SKM-1 (cell line): ENCODE data around the gene EPHA7.

Source experiments
- DNase-seq: peaks from one replicate; lab custom pipeline; 2025; ENCODE audit not compliant: unreplicated experiment; lab: John Stamatoyannopoulos, UW

EPHA7 gene

DNA sequence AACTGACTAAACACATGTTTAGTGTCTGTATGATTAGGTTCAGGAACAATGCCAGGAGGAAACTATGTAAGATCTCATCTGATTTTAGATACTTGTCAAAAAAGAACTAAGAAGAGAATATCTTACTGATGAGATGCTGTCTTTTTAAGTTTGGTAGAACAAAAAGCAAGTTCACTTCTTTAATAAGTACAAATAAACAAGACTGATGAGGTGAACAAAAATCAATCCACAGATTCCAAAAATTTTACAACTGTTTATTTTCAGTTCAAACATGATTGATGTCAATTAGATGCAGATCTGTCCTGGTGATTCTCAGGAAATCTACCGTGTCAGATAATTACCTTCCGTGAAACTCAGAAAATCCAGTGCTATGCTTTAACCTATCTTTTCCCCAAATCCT lies 24.9 kb downstream of the EPHA7 start:
- DNase-seq, result no peak

DNA sequence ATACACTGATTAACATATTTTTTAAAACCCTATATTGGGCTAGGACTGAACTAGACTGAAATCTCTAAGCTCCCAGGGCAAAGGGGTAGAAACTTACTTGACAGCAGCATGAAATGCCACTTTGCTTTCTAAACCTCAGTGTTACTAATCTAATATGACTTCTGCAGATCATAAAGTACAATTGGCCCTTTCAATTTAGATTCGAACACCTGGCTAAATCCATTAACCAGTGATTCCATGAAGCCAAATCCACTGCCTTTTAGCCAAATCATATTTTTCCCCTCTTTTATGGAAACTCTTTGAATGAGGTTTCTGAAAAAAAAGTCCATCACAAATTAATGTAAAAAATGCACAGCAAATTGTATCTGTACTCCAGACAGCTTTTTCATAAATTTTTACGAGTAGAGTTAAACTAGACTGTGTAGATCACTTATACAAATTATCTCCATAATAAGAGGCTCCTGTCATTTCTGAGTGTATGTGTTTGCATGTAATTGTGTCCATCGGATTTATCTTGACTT lies 25.7 kb downstream of the EPHA7 start:
- DNase-seq, result no peak

DNA sequence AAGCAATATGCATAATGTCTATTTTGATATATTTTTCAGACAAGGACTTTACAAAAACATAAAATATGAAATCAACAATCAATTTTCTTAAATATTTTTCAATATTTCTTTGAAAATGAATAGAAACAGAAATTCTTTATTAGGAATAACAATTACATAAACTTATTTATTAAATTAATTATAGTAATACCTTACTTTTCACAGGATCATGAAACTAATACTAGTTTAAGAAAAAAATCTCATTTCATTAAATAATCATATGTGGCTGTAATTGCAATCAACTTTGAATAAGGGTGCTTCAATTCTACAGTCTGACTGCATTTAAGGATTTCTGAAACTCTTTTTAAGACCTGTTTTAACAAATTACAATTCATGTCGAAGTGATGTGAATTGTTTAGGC lies 26.6 kb downstream of the EPHA7 start:
- DNase-seq, result no peak

DNA sequence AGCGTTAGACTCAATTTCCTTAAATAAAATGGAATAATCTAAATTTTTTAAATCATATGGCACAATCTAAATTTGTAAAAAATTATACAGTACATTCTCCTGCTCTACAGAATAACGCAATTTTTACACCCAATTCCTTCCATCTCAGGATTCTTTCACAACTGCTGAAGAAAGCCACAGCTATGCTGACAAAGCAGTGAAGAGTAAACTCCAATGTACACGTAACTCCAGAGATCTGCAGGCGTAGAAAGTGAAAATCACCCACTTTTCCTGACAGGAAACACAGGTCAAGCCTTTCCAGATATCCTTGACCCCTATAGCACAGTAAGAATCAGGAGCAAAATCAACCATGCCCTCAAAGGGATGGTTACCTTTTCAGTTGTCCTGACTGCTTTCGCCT lies 27.4 kb downstream of the EPHA7 start:
- no peak for DNase-seq

DNA sequence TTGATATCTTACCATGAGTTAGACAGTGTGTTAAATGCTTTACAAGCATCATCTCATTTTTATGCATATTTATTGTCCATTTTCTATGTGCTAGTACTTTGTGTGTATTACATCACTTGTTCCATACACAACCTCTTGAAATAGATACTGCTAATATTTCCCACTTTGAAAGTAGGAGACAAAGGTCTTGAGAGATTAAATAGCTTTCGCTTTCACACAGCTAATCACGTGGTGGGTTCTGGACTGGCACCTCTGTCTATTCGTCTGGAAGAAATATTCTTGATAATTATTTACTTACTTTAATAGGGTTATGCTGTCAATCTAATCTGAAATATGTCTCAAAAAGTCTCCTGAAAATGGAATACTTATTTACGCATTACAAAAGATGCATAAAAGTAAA lies 30.2 kb downstream of the EPHA7 start:
- DNase-seq, result no peak

DNA sequence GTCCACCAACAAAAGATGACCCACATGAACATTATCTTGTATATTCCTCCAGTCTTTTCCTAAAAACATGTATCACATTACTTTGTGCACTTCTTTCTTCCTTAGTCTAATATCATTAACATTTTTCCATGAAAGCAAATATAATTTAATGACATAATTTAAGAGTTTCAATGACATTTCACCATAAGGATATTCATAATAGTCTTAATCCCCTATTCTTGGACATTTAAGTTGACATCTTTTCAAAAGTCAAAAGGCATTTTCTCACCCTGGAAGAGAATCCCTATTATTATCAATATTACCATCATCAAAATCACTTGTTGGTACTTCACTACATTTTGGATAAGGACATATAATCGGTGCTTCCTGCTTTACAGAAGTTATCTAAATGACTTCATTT lies 31.3 kb downstream of the EPHA7 start:
- no peak for DNase-seq

DNA sequence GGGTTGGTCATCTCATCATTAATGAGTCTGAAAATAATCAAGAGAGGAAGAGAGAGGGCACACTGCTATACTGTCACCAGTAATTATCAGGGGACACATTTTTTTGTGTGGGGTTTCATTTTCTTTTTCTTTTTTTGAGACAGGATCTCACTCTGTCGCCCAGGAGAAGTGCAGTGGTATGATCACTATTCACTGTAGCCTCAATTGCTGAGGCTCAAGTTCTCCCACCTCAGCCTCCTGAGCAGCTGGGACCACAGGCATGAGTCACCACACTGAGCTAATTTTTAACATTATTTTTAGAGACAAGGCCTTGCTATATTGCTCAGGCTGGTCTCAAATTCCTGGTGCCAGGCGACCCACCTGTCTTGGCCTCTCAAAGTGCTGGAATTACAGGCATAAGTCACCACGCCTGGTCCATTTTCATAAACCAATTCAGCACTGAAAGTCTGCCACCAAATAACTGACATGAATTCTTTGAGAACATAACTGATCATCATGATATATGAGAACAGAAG lies 43.3 kb downstream of the EPHA7 start:
- no peak for DNase-seq

DNA sequence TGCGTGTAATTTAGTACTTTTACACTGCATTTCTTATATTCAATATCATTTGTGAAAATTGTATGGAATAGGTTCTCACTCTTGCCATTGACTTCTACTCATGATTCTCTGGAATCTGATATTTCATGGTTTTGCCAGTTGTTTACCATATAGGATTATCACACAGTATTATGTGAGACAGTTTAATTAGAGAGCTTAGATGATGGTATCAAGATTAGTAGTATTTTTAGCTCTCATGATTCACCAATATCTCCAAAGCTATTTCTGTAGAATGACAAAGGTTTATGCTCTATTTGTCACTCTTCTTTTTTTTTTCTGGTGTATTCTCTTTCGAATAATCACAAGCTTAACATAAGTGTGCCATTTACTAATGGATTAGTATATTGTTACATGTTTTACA lies 45.9 kb downstream of the EPHA7 start:
- DNase-seq, result no peak

DNA sequence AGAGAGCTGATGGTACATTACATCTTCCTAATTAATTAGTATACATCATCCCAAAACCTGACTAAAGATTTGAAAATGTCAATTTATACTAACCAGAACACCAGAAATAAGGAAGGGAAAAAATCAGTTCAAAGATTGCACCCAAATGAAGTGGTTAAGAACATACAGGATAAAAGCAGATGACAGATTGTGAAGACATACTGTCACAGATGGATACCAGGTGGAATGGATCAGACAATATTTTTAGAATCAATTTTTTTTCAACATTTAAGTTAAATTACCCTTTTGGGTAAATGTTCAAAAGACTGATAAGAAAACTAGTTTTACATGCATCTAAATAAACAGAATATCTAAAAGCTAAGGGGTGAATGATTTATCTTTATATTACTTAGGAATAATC lies 47.6 kb downstream of the EPHA7 start:
- DNase-seq, result no peak

DNA sequence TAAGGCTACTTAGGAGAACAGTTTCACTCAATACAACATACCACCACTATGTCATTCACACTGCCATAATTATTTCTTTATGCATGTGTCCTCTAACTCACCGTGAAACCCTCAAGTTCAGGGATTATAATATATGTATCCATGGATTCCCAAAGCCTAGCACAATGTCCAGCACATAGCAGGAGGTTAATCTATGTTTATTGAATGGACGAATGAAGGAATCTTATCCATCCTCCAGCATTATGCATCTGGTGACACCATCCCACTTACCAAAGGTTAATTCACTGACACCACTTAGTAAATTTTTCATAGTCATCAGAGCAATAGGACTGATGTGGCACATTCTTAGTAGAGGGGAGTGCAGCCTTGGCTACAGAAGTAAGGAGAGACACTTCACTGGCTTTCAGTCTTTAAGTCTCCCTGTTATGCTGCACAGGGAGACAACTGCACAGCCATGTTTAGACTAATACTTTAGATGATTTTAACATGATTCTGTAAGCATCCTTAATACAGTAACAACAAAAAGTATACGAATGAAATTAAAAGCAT lies 49.7 kb downstream of the EPHA7 start:
- DNase-seq, result no peak

DNA sequence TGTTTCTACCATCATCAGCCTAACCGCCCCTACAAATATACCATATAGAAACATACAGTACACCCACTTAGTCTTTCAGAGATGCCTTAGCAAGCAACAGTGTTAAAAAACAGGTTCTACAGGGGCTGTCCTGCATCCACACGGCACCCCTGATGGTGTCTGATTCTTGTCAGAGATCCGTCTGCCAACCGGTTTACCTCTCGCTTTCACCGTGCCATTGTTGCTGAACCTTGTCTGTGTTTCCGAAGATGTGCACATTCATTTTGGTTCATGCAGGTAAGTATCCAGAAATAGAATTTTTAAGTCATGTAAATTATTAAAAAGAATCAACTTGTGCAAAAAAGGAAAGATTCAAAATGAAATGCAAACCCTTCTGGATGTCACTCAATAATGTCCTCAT lies 52.9 kb downstream of the EPHA7 start:
- DNase-seq, result no peak

DNA sequence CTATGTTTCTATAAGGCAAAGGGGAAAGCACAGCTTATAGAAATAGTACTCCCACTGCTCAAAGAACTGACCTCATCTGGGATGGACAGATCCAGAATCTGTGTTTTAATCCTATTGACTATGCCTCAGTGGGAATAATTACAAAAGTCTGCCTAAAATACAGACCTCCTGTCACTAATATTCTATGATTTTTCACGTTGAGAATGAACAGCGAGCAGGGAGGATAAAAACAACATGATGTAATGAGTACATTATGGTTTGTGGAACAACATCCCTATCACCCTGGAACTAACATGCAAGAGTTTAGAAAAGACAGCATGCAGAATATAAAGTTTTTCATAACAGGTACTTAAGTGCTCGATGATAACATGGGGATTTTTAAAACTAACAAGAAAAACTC lies 53.9 kb downstream of the EPHA7 start:
- no peak for DNase-seq

DNA sequence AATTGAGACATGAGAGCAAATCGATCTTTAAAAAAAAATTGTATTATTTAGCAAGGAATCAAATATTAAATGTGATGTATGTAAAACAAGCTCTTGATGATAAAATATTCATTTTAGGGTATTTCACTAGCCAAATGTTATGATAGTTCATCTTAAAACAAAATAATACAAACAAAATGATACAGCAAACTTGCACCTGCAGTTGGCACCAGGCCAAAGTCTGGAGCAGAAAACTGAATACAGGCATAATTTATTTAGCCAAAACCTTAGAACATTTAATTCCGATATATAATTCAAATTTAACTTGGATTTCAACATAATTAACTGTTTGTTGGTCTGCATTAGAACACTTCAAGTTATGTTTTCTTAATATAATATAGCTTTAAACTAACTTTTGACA lies 60.9 kb downstream of the EPHA7 start:
- no peak for DNase-seq

DNA sequence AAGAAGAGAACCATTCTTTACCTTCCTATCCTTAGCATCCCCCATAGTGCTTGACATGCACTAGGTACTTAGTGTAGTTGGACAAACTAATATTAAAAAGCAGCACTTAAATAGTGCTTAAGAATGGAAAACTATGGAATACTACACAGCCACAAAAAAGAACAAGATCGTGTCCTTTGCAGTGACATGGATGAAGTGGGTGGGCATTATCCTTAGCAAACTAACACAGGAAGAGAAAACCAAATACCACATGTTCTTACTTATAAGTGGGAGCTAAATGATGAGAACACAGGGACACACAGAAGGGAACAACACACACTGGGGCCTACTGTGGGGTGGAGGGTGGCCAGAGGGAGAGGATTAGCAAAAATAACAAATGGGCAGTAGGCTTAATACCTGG lies 66.8 kb downstream of the EPHA7 start:
- no peak for DNase-seq

DNA sequence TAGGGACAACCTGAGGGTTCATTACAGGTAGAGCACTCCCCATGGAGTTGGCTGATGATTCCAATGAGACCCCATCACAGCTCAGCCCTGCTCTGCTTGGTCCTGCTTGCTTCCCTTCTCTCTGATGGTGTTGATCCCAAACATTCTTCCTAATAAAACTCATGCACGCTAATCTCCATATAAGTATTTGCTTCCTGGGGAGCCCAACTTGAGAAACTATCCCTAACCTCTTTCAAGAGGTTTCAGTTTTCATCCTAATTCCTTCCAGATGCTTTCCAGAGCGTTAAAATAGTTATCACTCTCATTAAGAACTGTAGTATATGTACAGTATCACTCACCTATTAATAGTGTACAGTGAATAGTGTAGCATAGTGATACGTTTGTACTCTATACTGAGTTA lies 68.1 kb downstream of the EPHA7 start:
- no peak for DNase-seq

DNA sequence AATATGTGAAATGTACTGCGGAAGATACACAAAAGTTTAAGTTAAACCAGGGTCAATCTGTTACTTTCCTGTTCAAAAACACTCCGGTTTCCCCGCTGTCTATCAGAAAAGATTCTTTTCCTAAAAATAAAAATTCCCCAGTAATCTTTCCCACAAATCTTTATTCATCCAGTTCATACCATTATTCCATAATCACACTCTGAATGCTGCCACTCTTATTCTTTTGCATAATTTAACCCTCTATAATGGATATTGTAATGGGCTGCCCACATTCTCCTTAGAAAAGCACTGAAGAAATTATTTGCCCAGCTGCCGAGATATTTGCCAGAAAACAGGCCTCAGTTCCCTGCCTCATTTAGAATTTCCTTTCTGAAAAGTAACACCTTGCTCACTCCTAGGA lies 68.6 kb downstream of the EPHA7 start:
- no peak for DNase-seq

DNA sequence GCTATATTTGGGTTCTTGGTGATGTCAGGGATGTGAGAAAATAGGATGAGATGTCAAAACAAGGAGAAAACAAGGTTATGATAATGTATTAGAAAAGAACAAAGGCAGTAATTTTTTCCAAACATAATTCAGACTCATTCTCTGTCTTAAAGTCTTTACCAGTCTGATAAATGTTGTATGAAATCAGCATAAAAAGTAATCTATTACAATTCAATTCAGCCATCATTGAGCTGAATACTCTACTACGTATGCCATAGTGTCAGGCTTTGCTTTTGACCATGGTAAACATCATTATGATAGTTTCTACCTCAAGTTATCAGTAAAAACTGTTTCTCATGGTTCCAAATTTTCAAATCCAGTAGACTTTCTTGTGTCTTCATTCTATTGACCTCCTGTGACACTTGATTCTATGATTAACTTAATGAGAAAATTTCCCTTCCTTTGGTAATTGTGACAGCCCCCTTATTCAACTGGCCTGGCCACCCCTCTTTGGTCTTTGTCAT lies 75.0 kb downstream of the EPHA7 start:
- DNase-seq, result no peak

DNA sequence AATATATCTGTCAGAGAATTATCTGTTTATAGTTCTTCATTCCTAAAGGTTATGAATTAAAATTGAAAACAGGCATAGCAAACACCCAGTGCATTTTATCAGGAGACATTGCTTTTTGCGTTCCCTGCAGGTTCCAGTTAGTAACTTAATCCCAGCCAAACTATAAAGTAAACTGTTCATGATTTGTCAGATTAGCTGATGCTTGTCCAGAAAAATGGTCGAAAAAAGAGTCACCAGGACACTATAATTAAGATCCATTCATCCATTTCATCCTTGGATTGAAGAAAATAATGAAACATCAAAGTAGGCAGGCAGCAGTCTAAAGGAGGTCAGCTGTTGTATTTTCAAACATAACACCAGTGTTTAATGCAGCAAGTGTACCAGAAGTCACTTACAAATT lies 75.9 kb downstream of the EPHA7 start:
- no peak for DNase-seq

DNA sequence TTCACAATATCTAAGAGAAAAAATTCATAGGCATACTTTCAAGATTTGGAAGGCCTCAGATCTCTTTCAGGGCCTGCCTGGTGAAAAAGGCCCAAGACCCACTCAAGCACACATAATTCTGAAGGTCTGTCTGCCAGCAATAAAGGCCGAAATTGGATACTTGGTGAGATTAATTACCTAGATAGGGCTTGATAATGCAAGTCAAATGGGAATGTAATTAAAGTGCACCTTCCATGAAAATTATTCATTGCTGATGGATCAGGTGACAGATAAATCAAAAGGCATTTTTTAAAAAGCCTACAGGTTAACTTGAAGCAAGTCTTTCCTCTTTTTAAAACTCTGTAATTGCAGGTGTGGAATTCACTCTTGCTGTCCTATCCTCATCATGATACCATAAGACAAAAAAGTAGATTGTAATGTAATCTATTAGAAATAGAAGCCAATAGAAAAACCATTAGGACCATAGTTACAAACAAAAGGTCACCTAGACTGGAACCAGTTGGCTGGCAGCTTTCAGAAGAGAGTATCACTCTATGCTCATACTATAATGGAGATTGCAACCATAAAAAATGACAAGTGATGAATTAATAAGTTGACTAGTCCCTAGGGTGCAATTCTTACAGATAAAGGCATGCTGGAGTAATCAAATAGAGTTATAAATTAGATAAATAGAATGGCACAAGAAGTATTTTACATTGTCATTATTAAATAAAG lies 77.3 kb downstream of the EPHA7 start:
- no peak for DNase-seq

DNA sequence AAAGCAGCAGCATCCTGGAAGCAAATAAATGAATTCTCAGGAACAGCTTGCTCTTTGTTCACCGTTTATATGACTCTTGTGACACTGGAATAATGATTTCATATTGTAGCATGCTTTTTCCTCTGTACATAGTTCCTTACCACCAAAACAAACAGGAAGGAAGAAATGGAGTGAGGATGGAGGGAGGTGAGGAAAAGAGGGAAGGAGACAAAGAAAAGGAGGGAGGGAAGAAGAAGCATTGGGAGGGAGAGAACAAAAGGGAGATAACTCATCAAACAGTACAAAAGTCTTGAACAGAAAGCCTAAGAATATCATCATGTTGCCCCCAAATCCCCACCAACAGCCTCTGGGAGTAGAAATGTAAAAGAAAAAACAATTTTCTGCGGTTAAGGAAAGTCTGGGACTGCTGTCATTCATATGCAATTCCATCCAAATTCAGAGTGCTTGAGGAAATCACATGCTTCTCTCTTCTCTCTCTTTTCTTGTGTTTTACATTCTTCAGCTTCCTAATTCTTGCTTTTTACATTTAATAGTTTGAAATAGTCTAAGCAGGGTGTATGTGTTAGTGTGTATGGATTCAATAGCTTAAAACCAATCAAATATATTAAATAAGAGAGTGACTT lies 81.5 kb downstream of the EPHA7 start:
- no peak for DNase-seq

DNA sequence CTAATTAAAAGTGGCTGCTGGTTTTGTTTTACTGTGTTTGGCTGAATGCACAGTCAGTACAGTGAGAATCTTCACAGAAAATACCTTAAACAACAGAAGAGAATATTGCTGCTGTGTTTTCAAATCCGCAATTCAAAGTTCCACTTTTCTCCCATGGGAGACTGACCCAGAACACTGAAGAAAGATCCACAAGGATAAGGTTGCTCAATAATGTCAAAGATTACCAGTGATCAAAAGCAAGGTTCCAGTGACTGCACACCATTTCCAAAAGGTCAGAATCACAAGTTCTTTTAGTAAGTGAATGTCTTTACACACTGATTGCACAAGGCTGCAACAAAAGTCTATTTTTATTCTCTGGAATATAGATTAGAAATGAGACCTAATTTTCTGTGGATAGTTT lies 82.3 kb downstream of the EPHA7 start:
- no peak for DNase-seq

DNA sequence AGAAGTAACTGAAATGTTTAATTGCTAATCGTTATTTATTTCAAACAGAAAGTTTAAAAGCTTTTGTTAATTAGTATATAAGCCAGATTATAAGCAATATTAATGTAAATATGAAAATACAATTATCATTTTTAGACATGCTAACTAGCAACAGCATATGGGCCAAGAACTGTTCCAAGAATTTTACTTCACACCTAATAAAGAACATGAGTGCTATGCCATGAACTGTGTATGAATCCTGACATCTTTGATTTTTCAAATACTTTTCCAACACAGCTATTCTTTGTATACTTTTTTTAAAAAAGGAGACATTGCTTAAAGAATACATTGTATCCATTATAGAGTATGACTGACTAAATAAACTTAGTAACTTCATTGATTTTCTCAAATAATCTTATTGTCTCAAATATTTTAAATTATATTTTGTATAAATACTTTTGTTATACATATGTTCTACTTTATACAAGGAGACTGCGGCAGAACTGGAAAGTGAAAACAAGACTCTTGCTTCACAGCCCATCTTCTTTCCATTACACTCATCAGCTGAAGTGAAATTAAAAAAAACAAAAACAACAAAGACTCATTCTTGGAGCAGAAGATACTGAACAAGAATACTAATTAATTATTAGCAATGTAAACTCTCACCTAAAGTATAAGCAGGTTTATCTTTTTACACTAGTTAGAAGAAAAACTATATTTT lies 89.9 kb downstream of the EPHA7 start:
- DNase-seq, result no peak
